GM23248 (cell line): ENCODE results near the gene SLC15A4.

Source experiments
- EZH2 ChIP-seq: fragments of 200-600 bp; sonication (generic); IDR thresholded peaks from 2 replicates; pipeline ENCODE4 v1.6.1; 2018; ENCODE audit warnings: antibody characterized with exemption, mild to moderate bottlenecking; ENCODE audit not compliant: insufficient read depth, poor library complexity, severe bottlenecking
- EZH2phosphoT487 ChIP-seq: fragments of 200-600 bp; sonication (generic); IDR thresholded peaks from 2 replicates; pipeline ENCODE4 v1.6.1; 2018; ENCODE audit warnings: antibody characterized with exemption, moderate library complexity, mild to moderate bottlenecking, low read depth; ENCODE audit not compliant: insufficient read depth

GRCh38 chr12:128767518-128767917, 56.2 kb downstream of the SLC15A4 start:
- TF ChIP-seq EZH2phosphoT487 (no peak), EZH2 (no peak)
